GM21723 (cell line): ENCODE results near the gene CNPY1.
"Not testable (repeated sequence)": the region's sequence is repeated elsewhere in the genome, so short reads cannot be mapped to it uniquely, and the experiment has no call there.

Experiments
- ATAC-seq: cut with Tn5 transposase; IDR thresholded peaks from one replicate; pipeline ENCODE4 v1.9.1; 2021; ENCODE audit warnings: mild to moderate bottlenecking, moderate library complexity; ENCODE audit not compliant: unreplicated experiment

CNPY1 gene

DNA sequence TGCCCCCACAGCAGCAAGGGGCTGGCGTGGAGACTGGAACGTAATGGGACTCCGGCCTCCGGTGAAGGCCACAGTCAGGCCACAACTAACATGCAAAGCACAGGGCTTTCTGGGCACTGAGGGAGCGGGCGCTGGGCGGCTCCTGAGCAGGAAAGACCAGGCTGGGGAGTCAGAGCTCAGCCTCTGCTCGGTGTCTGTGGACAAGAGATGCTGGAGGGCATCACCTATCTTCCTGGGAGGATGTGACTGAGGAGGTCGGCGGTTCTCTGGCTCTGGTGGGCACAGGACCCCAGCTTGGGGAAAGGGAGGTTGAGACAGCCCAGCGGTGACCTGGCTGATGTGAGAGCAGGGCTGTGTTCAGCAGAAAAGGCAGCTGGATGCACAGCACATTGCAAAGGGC lies 11.7 kb downstream of the CNPY1 start:
- ATAC-seq: no peak

GRCh38 chr7:155533827-155534690 lies 12.3 kb downstream of the CNPY1 start:
- no peak for ATAC-seq

- no peak for ATAC-seq
These were observed 13.1 kb downstream of the CNPY1 start for GRCh38 chr7:155533120-155533826.

GRCh38 chr7:155532792-155533119 lies 13.6 kb downstream of the CNPY1 start:
- ATAC-seq: no peak

GRCh38 chr7:155531681-155532080 lies 14.7 kb downstream of the CNPY1 start:
- ATAC-seq: no peak

GRCh38 chr7:155530601-155531000 lies 15.8 kb downstream of the CNPY1 start:
- no peak for ATAC-seq

- no peak for ATAC-seq
These were observed 16.5 kb downstream of the CNPY1 start for GRCh38 chr7:155529845-155530244.

DNA sequence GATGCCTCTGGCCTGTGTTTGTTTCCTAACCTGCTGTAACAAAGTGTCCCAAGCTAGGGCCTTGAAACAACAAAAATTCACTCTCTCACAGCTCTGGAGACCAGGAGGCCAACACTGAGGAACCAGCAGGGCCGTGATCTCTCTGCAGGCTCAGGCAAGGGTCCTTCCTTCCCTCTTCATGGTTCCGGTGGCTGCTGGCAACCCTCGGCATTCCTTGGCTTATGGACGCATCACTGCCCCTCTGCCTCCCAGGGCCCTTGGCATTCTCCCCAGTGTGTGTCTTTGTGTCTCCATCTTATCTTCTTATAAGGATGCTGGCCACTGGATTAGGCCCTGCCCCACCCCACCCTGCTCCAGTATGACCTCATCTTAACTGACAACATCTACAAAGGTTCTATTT lies 17.0 kb downstream of the CNPY1 start:
- no peak for ATAC-seq

GRCh38 chr7:155527664-155528063 lies 18.7 kb downstream of the CNPY1 start:
- ATAC-seq: no peak

DNA sequence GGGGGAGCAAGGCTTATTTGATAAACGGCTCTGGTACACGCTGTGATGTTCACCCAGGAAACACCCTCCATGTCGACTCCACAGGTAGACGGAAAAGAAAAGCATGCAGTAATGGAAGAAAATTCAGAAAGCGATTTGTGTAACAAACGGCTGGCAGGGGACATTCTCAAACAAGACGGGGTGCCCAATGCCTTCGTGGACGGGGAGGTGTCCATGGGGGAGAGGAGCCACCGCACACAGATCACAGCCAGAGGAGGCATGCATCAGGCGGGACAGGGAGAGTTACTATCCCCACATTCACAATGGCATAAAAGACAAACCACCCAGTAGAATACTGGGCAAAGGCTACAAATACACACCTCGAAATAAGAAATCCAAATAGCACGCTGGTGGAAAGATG lies 20.1 kb downstream of the CNPY1 start:
- no peak for ATAC-seq

DNA sequence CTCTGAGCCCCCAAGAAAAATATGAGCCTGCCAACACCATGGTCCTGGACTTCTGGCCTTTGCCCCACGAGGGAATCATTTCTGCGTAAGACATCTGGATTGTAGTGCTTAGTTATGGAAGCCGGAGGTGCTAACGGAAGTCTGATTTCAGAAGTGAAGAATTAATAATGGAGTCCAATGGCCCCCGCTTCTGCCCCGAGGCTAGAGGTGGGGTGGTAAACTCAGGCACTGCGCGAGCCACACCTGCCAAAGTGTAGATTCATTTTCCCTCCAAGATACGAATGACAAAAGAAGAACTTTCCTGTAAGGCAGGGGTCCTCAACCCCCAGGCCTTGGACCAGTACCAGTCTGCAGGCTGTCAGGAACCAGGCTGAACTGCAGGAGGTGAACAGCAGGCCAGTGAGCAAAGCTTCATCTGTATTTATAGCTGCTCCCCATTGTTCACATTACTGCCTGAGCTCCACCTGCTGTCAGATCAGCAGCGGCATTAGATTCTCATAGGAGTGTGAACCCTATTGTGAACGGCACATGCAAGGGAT lies 22.3 kb downstream of the CNPY1 start:
- no peak for ATAC-seq

DNA sequence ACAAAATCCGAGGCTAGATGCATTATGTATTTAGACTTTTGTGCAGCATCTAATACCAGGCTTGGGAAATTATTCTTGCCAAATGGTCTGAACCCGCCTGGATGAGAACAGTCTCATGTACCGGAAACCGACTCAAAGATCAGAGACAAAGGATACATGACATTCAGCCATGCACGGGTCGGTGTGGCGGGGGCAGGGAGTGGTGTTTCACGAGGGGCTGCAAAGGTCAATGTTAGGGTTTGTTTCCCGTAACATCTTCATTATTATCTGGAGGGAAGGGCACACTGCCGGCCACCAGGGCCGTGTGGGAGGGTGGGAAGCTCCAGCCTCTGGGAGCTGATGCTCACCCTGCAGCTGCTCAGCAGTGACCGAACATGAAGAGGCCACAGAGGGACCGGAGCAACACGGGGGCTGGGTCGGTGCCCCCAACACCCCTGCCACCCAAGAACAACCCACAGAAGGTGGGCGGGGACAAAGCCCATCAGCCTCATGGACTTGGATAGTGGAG lies 23.1 kb downstream of the CNPY1 start:
- no peak for ATAC-seq

DNA sequence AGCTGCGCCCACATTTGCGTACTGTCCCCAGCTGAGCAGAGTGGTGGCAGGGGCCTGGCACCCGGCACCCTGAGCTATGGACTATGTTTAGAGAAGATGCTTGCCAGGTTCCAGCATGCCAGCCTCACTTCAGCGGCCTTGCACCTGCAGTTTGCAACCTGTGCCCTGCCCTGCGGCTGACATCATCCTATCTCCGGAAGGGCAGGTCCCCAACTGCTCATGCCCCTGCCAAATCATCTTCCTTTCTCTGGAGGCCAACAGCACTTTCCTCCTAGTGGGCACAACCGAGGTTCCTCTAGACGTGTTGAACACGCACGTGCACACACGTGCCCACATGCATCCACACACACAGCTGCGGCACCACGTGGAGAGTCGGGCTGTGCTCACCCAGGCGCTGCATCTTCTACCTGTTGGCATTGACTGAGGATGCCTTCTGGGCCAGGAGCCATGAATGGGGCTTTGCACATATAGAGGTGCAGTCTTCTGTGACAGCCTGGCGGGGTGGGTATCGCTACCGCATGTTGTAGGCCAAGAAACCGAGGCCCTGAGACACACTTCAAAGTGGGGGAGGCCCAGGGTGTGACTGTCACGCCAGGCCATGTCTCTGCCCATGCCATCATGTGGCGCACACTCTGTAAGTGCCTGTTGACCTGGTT lies 24.5 kb downstream of the CNPY1 start:
- ATAC-seq: no peak

DNA sequence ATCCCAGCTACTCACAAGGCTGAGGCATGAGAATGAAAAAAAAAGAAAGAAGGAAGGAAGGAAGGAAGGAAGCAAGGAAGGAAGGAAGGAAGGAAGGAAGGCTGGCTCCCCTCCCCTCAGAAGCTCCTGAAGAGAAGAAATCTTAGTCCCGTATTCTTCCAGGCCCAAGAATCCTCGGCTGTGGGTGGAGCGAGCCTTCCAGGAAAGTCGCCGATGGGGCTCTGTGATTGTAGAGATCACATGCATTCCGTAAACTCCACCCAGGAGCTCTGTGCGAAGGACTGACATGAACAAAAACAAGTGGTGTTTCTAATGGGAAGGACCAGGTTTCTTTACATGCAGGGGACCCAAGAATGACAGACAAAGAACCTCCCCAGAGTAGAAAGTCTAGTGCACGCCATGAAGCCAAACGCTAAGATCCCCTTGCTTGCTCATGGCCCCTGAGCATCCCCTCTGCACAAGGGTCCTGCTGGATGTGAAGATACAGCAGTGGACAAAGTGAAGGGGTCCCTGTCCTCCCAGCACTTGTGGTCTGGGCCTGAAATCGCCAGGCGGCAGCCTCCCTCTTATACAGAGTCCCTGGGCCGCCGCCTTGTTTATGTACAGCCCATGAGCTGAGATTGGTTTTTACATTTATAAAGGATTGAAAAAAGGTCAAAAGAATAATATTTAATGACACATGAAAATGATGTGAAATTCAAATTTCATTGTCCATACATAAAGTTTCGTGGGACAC lies 25.2 kb downstream of the CNPY1 start:
- ATAC-seq: no peak

DNA sequence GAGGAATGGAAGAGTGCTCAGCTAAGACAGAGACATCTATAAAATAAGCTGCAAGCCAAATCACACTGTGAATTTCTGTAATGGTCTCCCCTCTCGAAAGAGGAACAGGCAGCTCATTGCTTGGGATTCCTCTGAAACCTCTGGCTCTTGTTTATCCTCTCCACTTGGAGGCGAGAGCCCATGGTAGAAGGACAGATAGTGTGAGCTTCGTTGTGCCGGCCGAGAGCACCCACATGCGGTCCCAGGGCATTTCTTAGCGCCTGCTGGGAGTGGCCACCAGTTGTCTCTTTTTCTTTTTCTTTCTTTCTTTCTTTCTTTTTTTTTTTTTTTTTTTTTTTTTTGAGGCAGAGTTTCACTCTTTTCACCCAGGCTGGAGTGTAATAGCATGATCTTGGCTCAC lies 26.2 kb downstream of the CNPY1 start:
- ATAC-seq: no peak

- ATAC-seq: not testable (repeated sequence)
These were observed 27.0 kb downstream of the CNPY1 start for GRCh38 chr7:155519358-155519757.

DNA sequence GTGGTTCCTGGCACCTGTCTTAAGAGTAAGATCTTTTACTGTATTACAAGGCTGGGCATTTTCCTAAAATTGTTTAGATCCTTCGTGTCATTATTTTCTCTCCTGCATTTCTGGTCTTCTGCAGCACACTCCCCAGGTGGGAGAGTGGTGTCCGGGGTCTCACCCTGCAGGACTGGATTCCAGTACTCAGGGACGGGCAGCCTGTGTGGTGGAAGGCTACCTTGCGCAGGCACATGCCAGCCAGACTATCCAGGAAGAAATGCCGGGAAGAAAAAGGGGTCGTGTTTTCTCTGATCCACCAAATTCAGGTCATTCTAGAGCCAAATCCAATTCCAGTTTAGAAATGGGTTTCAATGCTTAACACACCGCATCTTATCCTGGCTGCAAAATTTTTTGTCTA lies 27.7 kb downstream of the CNPY1 start:
- ATAC-seq: no peak

GRCh38 chr7:155517969-155518368 lies 28.4 kb downstream of the CNPY1 start:
- ATAC-seq: no peak

DNA sequence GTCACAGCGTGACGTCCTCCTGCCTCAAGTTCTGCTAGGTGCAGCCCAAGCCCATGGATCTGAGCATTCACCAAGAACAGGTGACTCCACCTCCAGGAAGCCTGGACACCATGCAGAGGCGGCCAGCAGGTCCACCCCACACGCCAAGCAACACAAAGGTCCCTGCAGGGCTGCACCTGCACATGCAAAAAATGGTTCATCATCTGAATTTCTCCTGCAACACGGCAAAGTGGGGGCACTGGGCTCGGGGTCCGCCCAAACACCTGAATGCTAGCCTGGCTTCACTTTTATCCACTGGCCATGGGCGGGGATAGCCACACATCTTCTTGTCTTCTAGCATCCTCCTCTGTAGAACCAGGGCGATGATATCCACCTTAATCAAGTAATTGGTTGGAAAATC lies 28.9 kb downstream of the CNPY1 start:
- no peak for ATAC-seq

GRCh38 chr7:155516466-155516865 lies 29.9 kb downstream of the CNPY1 start:
- no peak for ATAC-seq

DNA sequence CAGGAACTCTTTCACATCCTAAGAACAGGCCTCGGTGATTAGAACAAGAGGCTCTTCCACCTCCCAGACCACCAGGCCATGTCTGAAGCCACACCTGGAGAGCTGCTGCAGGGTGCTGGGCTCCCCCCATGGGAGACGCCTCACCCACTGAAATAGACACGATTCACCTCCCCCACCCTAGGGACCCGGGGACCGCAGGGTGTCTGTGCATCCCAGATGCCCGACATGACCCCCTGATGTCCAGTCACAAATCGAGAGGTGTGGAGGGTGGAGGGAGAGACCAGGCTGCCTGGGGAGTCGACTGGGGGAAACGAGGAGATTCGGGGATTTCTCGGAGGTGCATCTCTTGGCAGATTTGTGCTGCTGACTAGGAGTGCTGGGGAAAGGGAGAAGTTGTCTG lies 31.0 kb downstream of the CNPY1 start:
- ATAC-seq: no peak
